SK-N-SH (cell line): Measurements from ENCODE around the gene TYSND1. TPM values are rescaled to one million over a fixed set of nuclear protein-coding genes. Genes with fewer than 3 reads are reported as not detected.

ENCODE experiments used
- CTCF ChIA-PET: fragments of 300-600, 350-600 bp; formaldehyde crosslinking; extraction: SDS; loops from one replicate; lab custom pipeline; 2021; lab: Yijun Ruan, JAX
- POLR2A ChIA-PET: fragments of 350-600 bp; sonication (Branson Sonifier 250); formaldehyde crosslinking; extraction: SDS; loops from one replicate; lab custom pipeline; 2020; ENCODE audit warnings: antibody characterized with exemption, inconsistent platforms; lab: Yijun Ruan, JAX
- DNase-seq: peaks from one replicate; pipeline ENCODE4 v3.0.0; 2012
- H2AFZ ChIP-seq: fragments of 200-600 bp; sonication (generic); 2 replicates; pipeline ENCODE4 v1.8.1; 2016; ENCODE audit warnings: antibody characterized with exemption, mild to moderate bottlenecking, low read depth
- H3F3A ChIP-seq: fragments of 200-600 bp; sonication (generic); replicated peaks from 2 replicates; pipeline ENCODE3; 2016; ENCODE audit warnings: antibody characterized with exemption, mild to moderate bottlenecking; ENCODE audit not compliant: insufficient read depth
- H3K27ac ChIP-seq, 2 experiments: fragments of 200-500 bp in 1 of 2; fragments of 200-600 bp in 1 of 2; sonication (Bioruptor generic) in 1 of 2; sonication (generic), shearing (Covaris generic) in 1 of 2; 2 replicates each; pipeline versions ENCODE4 v1.5.1 to v1.6.1; 2014 to 2016; ENCODE audit warnings: low read depth in 2 of 2, inconsistent platforms in 1 of 2, low read length in 1 of 2, mild to moderate bottlenecking in 1 of 2, mixed read lengths in 1 of 2
- H3K27me3 ChIP-seq: fragments of 200-600 bp; sonication (generic), shearing (Covaris generic); 2 replicates; pipeline ENCODE4 v1.6.1; 2016; ENCODE audit warnings: mixed run types; ENCODE audit not compliant: insufficient read depth
- H3K36me3 ChIP-seq, 2 experiments: fragments of 200-500 bp in 1 of 2; fragments of 200-600 bp in 1 of 2; sonication (Bioruptor generic) in 1 of 2; sonication (generic) in 1 of 2; replicated peaks in 1 of 2; 2 replicates each; pipeline versions ENCODE3 to v1.5.1; 2014 to 2016; ENCODE audit warnings: low read length in 1 of 2, mild to moderate bottlenecking in 1 of 2; ENCODE audit not compliant: insufficient read depth in 2 of 2, control insufficient read depth in 1 of 2
- H3K4me1 ChIP-seq, 2 experiments: fragments of 200-500 bp in 1 of 2; fragments of 200-600 bp in 1 of 2; sonication (Bioruptor generic) in 1 of 2; sonication (generic), shearing (Covaris generic) in 1 of 2; 2 replicates each; pipeline versions ENCODE4 v1.5.1 to v1.6.1; 2014 to 2016; ENCODE audit warnings: low read depth in 1 of 2, low read length in 1 of 2, mixed run types in 1 of 2; ENCODE audit not compliant: insufficient read depth in 2 of 2, control insufficient read depth in 1 of 2
- H3K4me2 ChIP-seq: fragments of 200-600 bp; sonication (generic), shearing (Covaris generic); 2 replicates; pipeline ENCODE4 v1.6.1; 2017; ENCODE audit warnings: mixed run types
- H3K4me3 ChIP-seq, 2 experiments: fragments of 200-500 bp in 1 of 2; fragments of 200-600 bp in 1 of 2; sonication (Bioruptor generic) in 1 of 2; sonication (generic), shearing (Covaris generic) in 1 of 2; 2 replicates each; pipeline versions ENCODE4 v1.5.1 to v1.8.1; 2014 to 2016; ENCODE audit warnings: low read depth in 2 of 2, inconsistent platforms in 1 of 2, low read length in 1 of 2, mild to moderate bottlenecking in 1 of 2, mixed read lengths in 1 of 2, moderate library complexity in 1 of 2
- H3K79me2 ChIP-seq: fragments of 200-600 bp; sonication (generic); 2 replicates; pipeline ENCODE4 v1.8.1; 2017; ENCODE audit warnings: mild to moderate bottlenecking; ENCODE audit not compliant: insufficient read depth
- H3K9ac ChIP-seq: fragments of 200-600 bp; sonication (generic); 2 replicates; pipeline ENCODE4 v1.6.1; 2017; ENCODE audit warnings: mixed run types
- H3K9me2 ChIP-seq: fragments of 200-600 bp; sonication (generic); 2 replicates; pipeline ENCODE4 v1.6.1; 2017; ENCODE audit warnings: mixed run types
- H3K9me3 ChIP-seq: fragments of 200-600 bp; sonication (generic); 2 replicates; pipeline ENCODE4 v1.6.1; 2017; ENCODE audit warnings: mixed run types, mild to moderate bottlenecking, moderate library complexity
- H4K20me1 ChIP-seq: fragments of 200-600 bp; sonication (generic); 2 replicates; pipeline ENCODE4 v1.6.1; 2017; ENCODE audit warnings: mild to moderate bottlenecking, mixed run types; ENCODE audit not compliant: insufficient read depth
- CHD2 ChIP-seq: fragments of 150-350 bp; IDR thresholded peaks from 2 replicates; pipeline ENCODE4 v1.6.1; 2018; ENCODE audit warnings: low read length; ENCODE audit not compliant: partially characterized antibody
- GABPA ChIP-seq: IDR thresholded peaks from 2 replicates; pipeline ENCODE4 v1.4.0; 2012; ENCODE audit warnings: low read depth, mild to moderate bottlenecking
- GATA2 ChIP-seq: sonication (generic); formaldehyde crosslinking; IDR thresholded peaks from 2 replicates; pipeline ENCODE4 v1.5.0; 2020; ENCODE audit warnings: mild to moderate bottlenecking, missing genetic modification reagents
- IRF3 ChIP-seq: fragments of 150-350 bp; IDR thresholded peaks from 2 replicates; pipeline ENCODE4 v1.6.1; 2016; ENCODE audit warnings: mild to moderate bottlenecking, low read depth, low read length
- JUND ChIP-seq: IDR thresholded peaks from 2 replicates; pipeline ENCODE4 v1.4.0; 2012
- NRF1 ChIP-seq: IDR thresholded peaks from 2 replicates; pipeline ENCODE4 v1.6.1; 2012; ENCODE audit warnings: low read depth, mild to moderate bottlenecking, low read length
- POLR2AphosphoS5 ChIP-seq: IDR thresholded peaks from 2 replicates; pipeline ENCODE4 v1.6.1; 2012; ENCODE audit warnings: low read depth, low read length
- RFX5 ChIP-seq: IDR thresholded peaks from 2 replicates; pipeline ENCODE4 v1.6.1; 2012; ENCODE audit warnings: mild to moderate bottlenecking, improper control_type of control experiment, low read length
- RXRA ChIP-seq: IDR thresholded peaks from 2 replicates; pipeline ENCODE4 v1.4.0; 2012; ENCODE audit warnings: low read depth, mild to moderate bottlenecking, borderline replicate concordance
- SMC3 ChIP-seq: IDR thresholded peaks from 2 replicates; pipeline ENCODE4 v1.6.1; 2012; ENCODE audit warnings: low read depth, low read length, improper control_type of control experiment
- TAF1 ChIP-seq: IDR thresholded peaks from 2 replicates; pipeline ENCODE4 v1.6.1; 2012; ENCODE audit warnings: low read depth, mild to moderate bottlenecking, low read length, moderate library complexity, borderline replicate concordance
- TCF12 ChIP-seq: IDR thresholded peaks from 2 replicates; pipeline ENCODE4 v1.4.0; 2012
- USF1 ChIP-seq: IDR thresholded peaks from 2 replicates; pipeline ENCODE4 v1.4.0; 2012; ENCODE audit warnings: low read depth, borderline replicate concordance
- YY1 ChIP-seq: IDR thresholded peaks from 2 replicates; pipeline ENCODE4 v1.4.0; 2012; ENCODE audit warnings: low read depth, mild to moderate bottlenecking
- ZBTB33 ChIP-seq: IDR thresholded peaks from 2 replicates; pipeline ENCODE4 v1.4.0; 2012; ENCODE audit warnings: low read depth, borderline replicate concordance
- WGBS: methylation state at CpG from one replicate; pipeline ENCODE4 v1.1.6; 2017; ENCODE audit warnings: low lambda C conversion rate; 5-methylcytosine and 5-hydroxymethylcytosine counted together
- polyA plus RNA-seq, 3 experiments: library from polyadenylated mRNA; depleted of rRNA; stranded (reverse); fragments of >200 nt; gene quantifications; 2 replicates each; pipeline ENCODE4 v1.2.3, GENCODE V29; 2012

The TYSND1 gene
- polyA plus RNA-seq, 1 of the 3 experiments (the other 2 are of a cell fraction) = 7.4 TPM

- WGBS = 92% methylated on average over 5 of the region's 5 CpGs
- H3K4me3 ChIP-seq = no peak overlapping the region
- H3K9ac ChIP-seq = no peak overlapping the region
- no peaks in the 10 kb centered on the region for H3K9me3 ChIP-seq
- no peaks in the 10 kb centered on the region for H3F3A ChIP-seq
- no peaks in the 10 kb centered on the region for H3K4me1 ChIP-seq
- H3K27ac ChIP-seq = no peak overlapping the region
- no peak for DNase-seq
- H3K36me3 ChIP-seq = peaks cover 15 to 61% of the 10 kb centered on the region in 2 experiments
- no peaks in the 10 kb centered on the region for H3K79me2 ChIP-seq
- no peaks in the 10 kb centered on the region for H3K9me2 ChIP-seq
- POLR2A ChIA-PET = no interaction called here
- CTCF ChIA-PET = interaction anchor here (1.4 to 16.8 kb wide), 3 partner anchors 10 to 42 kb away, joined by 4 to 184 read pairs (median 11); no protein-coding TSS in a partner anchor
- TF ChIP-seq GABPA (no peak), USF1 (no peak), GATA2 (CRISPR knock-in tag) (no peak), CHD2 (no peak)
- TF ChIP-seq, all 33 proteins: peak for 0
- Histone ChIP-seq H3K27me3 (no peaks in the 10 kb centered on the region), H4K20me1 (no peaks in the 10 kb centered on the region), H2AFZ (no peak overlapping the region), H3K4me2 (no peak overlapping the region)
Observed at GRCh38 chr10:70096705-70097420, 49.6 kb downstream of the TYSND1 start.

DNA sequence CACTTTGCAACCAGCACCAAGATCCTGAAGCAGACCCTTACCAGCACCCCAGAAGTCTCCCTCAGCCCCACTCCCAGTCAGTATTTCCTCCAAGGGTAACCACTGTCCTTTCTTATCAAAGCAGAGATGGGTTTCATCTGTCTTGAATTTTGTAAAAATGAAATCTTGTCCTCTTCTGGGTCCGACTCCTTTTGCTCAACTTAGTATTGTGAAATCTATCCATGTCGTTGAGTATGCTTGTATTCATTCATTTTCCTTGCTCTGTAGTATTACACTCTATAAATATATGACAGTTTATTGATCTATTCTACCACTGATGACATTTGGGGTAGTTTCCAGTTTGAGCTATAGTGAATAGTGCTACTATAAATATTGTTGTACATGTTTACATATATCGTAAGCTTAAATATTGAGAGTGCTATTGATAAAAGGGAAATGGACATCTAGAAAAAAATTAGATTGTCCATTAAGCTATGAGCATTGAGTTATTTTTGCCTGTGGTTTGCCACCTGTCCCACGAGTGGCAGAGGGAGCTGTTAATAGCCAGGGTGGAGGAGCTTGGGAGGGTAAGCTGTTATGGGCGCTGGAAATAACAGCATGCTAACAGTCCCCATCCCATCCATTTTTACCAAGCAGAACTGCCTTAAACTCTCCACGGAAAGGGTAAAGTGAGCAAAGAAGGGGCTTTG, 50.3 kb downstream of the TYSND1 start:
- Histone ChIP-seq H3K36me3 (peaks cover 8 to 56% of the 10 kb centered on the region in 2 experiments), H3K27me3 (no peaks in the 10 kb centered on the region), H3K4me2 (no peak overlapping the region), H3K27ac (no peak overlapping the region), H3K79me2 (no peaks in the 10 kb centered on the region), H3F3A (no peaks in the 10 kb centered on the region), H3K9ac (no peak overlapping the region), H3K9me2 (no peaks in the 10 kb centered on the region), H3K4me3 (no peak overlapping the region), H3K4me1 (no peaks in the 10 kb centered on the region), H4K20me1 (no peaks in the 10 kb centered on the region), H2AFZ (no peak overlapping the region), H3K9me3 (no peaks in the 10 kb centered on the region)
- ChIA-PET POLR2A (interaction anchor here (0.8 kb wide), 1 partner anchor 20 kb away, joined by 3 read pairs; no protein-coding TSS in a partner anchor), CTCF (interaction anchor here (0.7 to 16.8 kb wide), 4 partner anchors 11 to 50 kb away, joined by 4 to 184 read pairs (median 8); no protein-coding TSS in a partner anchor)
- no peak for DNase-seq
- TF ChIP-seq IRF3 = no peak
- 95% methylated on average over 6 of the region's 6 CpGs for WGBS

DNA sequence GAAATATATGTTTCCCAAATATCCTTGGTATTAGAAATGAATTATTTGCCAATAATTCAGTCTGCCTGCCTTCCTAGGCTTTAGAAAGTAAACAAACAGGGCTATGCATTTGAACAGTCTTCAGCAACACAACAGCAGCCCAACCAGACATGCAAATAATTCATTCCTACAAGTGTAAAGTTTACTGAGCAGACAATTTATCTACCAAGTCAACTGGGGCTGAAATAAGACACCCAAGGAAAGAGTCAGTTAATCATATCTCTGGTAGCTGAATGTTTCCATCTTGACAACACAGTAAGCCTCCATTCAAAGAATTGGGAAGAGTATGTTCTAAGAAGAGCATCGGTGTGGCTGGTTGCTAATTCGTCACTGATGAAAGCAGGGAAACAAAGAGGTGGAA, 52.2 kb downstream of the TYSND1 start:
- Histone ChIP-seq H3K9me2 (no peaks in the 10 kb centered on the region), H3K4me2 (no peak overlapping the region), H3K4me1 (no peaks in the 10 kb centered on the region), H3K27ac (no peak overlapping the region), H3F3A (no peaks in the 10 kb centered on the region), H3K9ac (no peak overlapping the region), H4K20me1 (no peaks in the 10 kb centered on the region), H3K4me3 (no peak overlapping the region), H3K27me3 (no peaks in the 10 kb centered on the region), H3K79me2 (no peaks in the 10 kb centered on the region), H3K9me3 (no peaks in the 10 kb centered on the region), H3K36me3 (peaks cover 14 to 56% of the 10 kb centered on the region in 2 experiments), H2AFZ (no peak overlapping the region)
- DNase-seq = no peak
- ChIA-PET POLR2A (interaction anchor here (0.9 kb wide), 1 partner anchor 40 kb away, joined by 4 read pairs; no protein-coding TSS in a partner anchor), CTCF (interaction anchor here (1.1 to 16.8 kb wide), 3 partner anchors 9 to 24 kb away, joined by 3 to 184 read pairs (median 11); no protein-coding TSS in a partner anchor)
- 100% methylated on average over 2 of the region's 2 CpGs for WGBS
- TF ChIP-seq TAF1 (no peak), NRF1 (no peak), RFX5 (no peak), IRF3 (no peak), RXRA (no peak), SMC3 (no peak), JUND (no peak), ZBTB33 (no peak), GATA2 (CRISPR knock-in tag) (no peak), TCF12 (no peak), YY1 (no peak), POLR2AphosphoS5 (no peak)
